ENCODE results near the gene NDUFA1. TPM values are rescaled to one million over a fixed set of nuclear protein-coding genes. Genes with fewer than 3 reads are reported as not detected.
"Not testable (repeated sequence)": the region's sequence is repeated elsewhere in the genome, so short reads cannot be mapped to it uniquely, and the experiment has no call there.

Gene NDUFA1
- 71.4 and 78.7 TPM in 2 replicates for total RNA-seq (2014; rRNA removed; shearing (Covaris generic))

DNA sequence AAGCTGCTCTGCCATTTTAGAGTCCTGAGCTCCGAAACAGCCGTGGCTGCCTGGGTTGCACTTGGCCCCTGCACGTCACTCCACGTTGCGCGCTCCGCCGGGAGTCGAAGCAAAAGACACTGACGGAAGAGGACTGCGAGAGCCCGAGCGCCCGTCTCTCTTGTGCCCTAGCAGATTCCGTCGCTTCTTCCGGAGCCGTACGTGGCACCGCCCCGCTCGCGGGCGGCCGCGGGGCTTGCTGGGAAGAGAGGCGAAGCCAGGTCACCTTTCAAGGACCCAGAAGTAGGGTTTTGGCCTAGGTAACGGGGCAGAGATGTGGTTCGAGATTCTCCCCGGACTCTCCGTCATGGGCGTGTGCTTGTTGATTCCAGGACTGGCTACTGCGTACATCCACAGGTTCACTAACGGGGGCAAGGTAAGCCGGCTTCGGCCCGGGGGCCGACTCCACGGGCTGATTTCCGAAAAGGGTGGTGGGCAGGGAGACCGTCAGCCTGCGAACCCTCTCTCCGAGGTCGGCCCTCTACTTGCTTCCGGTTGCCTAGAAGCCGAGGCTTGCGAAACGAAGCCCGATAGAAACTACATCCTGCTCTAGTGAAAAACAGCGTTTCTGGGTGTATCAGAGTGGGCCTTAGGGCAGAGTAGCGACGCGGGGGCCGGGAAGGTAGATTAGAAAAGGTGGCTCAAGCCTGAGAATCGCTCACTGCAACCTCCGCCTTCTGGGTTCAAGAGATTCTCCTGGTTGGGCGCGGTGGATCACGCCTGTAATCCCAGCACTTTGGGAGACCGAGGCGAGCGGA is at the start of gene NDUFA1, which contains the start of gene RNF113A:
Gene NDUFA1 (plus strand): TSS at position 234 of the 797 bp plus-strand sequence. CDS start 80 bp downstream, at position 314.
Gene RNF113A (minus strand): TSS at position 135 of the 797 bp plus-strand sequence. CDS start 120 bp downstream, at position 15.
- peak; percentile 79 for DNase-seq (ENCODE audit: low read depth)

GRCh38 chrX:119824221-119824620 is 47.4 kb upstream of the NDUFA1 start:
- not testable (repeated sequence) for DNase-seq (ENCODE audit: low read depth)

DNA sequence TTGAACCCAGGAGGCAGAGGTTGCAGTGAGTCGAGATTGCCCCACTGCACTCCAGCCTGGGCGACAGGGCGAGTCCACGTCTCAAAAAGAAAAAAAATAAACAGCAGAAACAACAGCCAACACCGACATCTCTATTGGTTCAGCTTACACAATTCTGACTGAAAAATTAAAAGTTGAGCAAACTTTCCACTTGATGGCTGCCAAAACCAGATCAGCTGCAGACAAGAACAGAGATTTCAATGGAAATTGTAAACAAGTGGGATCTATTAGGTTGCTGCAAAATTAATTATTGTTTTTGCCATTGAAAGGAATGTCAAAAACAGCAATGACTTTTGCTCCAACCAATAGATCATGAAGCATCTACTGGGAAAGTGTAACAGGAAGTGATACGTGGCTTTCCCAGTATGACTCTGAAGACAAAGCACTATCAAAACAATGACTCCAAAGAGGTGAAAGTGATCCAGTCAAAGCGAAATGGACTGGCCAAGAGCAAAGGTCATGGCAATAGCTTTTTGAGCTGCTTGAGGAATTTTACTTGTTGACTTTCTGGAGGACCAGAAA is 45.2 kb upstream of the NDUFA1 start:
- DNase-seq (ENCODE audit: low read depth) = no peak

- DNase-seq (ENCODE audit: low read depth) = no peak
Observed at GRCh38 chrX:119828446-119828845, 43.2 kb upstream of the NDUFA1 start.

DNA sequence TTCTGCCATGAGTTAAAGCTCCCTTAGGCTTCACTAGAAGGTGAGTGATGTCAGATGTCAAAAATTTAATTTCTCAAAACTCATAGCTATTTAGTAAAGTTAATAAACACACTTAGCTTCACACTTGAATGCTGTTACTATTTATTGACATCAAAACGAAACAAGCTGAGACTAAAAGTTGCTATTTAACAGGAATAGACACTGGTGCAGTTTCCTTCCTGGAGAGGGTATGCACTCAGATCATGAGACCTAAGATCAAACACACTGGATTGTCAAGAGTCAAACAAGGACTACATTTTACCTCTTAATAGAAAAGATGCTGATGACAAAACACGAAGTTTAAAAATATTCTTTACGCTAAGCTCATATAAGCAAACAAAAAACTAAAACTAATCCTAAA is 37.7 kb upstream of the NDUFA1 start:
- DNase-seq (ENCODE audit: low read depth) = no peak

DNA sequence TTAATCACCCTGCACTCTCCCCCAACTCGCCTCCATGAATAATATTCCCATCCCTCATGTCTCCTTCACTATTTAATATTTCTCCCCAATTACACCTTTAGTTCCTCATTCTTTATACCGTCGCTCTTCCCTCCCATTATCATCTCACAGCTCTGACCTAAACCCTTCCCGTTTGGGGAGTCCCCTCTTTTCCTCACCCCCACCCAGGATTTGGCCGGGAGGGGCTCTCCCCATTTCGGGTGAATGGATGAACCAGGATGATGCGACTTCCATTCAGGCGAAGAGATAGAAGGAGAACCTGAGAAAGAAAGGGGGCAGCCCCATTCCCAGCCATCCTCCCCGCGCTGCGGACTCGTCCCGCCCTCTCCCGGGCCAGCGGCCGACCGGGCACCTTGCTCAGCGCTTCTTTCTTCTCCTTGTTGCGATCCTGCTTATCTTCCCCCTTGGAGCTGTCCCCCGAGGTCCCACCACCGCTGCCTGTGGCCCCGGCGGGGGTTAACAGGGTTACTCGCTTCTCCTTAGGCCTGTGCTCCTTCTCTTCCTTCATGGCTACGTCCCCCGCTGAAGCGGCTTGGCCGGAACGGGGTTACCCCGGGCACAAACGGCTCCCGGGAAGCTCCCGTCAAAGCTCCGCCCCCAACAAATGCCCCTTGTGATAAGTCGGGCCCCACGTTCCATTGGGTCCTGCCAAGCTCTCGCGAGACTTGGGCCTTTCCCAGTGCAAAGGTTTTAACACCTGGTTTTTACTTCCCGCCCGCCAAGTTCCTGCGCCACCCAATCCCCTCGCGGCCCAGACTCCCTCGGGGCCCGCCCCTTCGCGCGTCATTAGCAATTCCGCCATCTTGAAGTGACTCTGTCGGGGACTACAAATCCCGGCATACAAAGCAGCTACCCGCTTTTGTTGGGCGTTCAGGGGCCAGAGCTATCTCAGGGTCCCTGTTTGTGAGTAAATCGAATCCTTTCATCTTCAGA is 19.0 kb upstream of the NDUFA1 start, which contains the start of gene UPF3B:
Gene UPF3B (minus strand): TSS at position 582 of the 972 bp plus-strand sequence. CDS start 35 bp downstream, at position 547.
- peak; percentile 97 for DNase-seq (ENCODE audit: low read depth)

DNA sequence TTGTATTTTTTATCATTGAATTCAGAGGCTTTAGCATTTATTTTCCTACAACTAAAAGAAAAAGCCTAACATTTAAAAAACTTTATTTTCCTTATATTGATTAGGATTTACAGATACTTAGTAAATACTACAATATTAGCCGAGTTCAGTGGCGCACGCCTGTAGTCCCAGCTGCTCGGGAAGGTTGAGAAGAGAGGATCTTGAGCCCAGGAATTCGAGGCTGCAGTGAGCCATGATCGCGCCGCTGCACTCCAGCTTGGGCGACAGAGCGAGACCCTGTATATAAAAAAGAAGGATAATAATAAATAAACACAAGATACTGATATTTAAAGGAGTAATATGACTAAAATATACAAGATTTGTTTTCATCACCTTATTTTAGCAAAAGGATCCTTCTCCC is 18.2 kb upstream of the NDUFA1 start:
- no peak for DNase-seq (ENCODE audit: low read depth)

DNA sequence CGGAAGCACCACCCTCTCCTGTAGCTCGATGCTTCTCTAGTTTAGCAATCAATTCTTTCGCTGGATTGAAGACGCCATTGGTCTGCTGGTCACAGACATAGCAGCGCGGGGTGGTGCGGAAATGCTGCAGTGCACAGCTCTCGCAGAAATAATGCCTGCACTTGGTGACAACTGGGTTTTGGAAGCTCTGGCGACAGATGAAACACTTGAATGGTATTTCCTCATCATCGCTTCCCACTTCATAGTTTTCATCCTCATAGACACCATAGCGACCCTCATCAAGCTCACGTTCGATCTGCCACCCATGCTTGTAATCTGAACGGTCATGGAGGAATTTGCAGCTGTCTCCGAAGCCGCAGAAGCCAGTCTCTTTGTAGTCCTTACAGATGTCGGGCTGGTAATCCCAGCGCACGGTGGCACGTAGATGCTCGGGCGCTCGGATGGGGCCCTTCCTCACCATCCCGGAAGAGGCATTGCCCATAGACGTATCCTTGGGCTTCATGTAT is 953 bp upstream of the NDUFA1 start:
- no peak for DNase-seq (ENCODE audit: low read depth)

DNA sequence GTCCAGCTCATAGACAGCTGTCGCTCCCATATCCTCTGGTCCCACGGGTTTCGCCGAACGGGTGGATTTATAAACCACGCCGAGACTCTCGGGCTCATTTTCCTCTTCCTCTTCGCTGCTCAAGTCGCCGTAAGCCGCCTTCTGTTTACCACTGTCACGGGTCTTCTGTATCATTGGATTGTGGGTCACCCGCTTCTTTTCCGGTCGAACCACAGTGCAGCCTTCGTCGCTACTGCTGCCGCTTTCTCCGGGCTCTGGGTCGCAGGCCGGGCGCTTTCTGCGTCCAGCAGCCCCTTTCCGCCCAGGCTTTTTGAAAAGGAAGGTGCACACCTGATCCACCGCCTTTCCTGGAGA is 410 bp upstream of the NDUFA1 start:
- no peak for DNase-seq (ENCODE audit: low read depth)

- no peak for DNase-seq (ENCODE audit: low read depth)
Observed at GRCh38 chrX:119878740-119879139, 7.1 kb downstream of the NDUFA1 start.

GRCh38 chrX:119880076-119880475 is 8.4 kb downstream of the NDUFA1 start:
- no peak for DNase-seq (ENCODE audit: low read depth)

GRCh38 chrX:119880552-119881437 is 9.2 kb downstream of the NDUFA1 start:
- peak; percentile 38 for DNase-seq (ENCODE audit: low read depth)

DNA sequence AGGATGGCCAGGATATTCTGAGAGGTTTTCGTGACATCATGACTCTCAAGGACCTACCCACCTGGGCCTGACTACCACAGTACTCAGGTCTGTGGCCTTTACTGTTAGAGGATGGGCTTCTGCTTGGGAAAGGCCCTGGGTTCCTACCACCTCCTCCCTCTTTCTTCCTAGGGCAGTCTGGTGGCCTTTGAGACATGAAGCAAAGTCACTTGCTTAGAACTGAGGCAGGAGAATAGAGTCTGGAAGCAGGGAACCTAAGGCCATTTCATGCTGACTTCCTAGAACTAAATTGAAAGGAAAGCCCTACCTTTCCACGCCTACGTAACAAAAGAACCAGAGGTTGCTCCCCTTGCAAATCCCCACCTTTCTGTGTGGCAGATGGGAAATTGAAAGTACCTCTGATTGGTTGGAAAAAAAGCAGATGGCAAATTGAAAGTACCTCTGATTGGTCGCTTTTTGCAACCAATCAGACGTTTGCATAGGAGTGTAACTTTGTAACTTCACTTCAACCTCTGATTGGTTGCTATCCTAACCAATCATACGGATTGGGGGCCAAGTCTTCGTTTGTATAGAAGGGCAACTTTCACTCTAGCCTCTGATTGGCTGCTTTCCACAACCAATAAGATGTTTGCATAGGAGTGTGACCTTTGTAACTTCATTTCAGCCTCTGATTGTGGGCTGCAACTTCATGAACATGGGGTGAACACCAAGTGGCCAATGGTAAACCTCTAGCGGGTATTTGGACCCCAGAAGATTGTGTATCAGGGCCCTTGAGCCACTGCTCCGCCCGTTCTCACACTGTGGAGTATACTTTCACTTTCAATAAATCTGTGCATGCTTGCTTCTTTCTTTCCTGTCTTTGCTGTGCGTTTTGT is 14.2 kb downstream of the NDUFA1 start:
- DNase-seq (ENCODE audit: low read depth) = peak; percentile 55

GRCh38 chrX:119887721-119888425 is 16.2 kb downstream of the NDUFA1 start:
- peak; percentile 63 for DNase-seq (ENCODE audit: low read depth)

- not testable (repeated sequence) for DNase-seq (ENCODE audit: low read depth)
Observed at GRCh38 chrX:119890626-119891025, 19.0 kb downstream of the NDUFA1 start.

GRCh38 chrX:119891961-119892692 is 20.5 kb downstream of the NDUFA1 start:
- not testable (repeated sequence) for DNase-seq (ENCODE audit: low read depth)

DNA sequence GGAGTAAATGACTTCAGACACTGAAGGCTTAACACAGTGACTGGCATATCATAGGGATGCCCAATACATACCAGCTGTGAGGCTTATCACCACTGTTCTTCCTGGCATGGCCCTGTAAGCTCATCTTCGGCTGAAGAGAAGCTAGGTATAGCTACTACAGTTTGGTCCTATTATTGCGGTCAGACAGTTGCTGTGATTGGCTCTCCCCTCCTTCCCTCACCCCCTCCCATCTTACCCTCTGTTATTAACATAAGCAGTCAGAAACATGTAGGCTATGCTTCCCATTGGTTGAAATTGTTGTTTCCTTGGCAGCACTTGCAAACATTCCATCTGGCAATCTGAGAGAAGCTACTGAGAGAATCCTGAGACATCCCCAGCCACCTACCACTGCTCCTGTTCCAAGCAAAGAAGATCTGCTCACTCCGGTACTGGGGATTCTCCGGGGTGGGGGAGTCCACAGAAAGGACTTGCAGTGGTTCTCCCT is 24.3 kb downstream of the NDUFA1 start, which contains the start of gene AKAP14:
Gene AKAP14 (plus strand): TSS at position 51 of the 484 bp plus-strand sequence. CDS start 7,331 bp downstream, outside the sequence.
- no peak for DNase-seq (ENCODE audit: low read depth)

DNA sequence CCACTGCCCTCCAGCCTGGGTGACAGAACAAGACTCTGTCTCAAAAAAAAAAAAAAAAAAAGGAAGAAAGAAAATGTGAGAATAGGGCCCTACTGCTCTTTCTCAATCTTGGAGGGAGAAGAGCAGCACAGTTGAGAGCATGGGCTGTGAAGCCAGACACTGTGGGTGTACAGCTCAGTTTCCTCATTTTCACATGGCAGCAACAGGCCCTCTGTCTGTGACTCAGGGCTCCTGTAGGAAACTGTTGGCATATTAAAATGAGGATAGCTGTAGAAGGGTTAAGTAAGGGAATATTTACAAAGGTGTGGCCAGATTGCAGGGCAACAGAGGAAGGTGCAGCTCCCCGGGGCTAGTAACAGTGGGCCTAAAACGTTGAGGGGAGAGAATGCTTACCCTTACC is 27.5 kb downstream of the NDUFA1 start:
- no peak for DNase-seq (ENCODE audit: low read depth)
